NCI-H2227 treated with DMSO at 0.1 percent for 48 hours (cell line): ENCODE measurements around the gene C4orf36.
A peak's percentile ranks its signal among the peaks of the same experiment; 100 is the strongest.

Experiments
- DNase-seq: peaks from one replicate; lab custom pipeline; 2025; lab: John Stamatoyannopoulos, UW

The C4orf36 gene

DNA sequence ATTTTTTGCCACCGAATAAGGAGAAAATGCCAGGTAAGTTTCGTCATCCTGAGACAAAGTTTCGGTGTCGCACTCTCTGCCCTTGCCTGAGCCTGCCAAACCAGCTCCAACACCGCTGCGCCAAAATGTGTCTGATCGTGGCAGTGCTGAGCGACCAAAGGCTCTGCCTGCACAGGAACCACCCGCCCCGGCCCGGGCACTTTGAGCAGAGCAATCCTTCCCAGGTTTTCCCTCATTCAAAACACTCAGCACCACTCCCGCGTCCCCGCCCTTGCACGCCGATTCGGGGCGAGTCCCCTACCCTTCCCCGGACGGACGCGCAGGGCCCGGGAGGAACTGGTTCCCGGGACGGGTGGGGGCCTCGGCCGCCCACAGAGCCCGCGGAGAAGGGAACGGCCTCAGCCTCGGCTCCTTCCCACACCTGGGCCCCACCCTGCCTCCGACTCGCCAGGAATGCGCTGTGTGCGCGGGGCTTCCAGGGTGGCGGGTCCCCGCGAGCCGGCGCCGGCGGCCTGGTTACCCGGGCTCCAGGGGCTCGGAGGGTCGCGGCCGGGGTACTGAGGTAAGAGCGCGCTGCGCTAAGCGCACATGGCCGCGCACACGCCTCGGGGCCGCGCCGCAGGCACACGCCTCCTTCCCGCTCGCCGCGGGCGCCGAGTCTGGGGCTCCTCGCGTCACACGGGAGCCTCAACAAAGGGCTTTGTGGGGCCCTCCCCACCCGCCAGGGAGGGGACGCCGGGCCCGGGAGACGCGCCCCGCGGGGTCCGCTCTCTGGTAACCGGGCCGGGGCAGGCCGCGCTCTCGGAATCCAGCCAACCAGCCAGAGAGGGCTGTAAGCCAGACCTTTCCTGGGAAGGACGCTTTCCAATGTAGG, at the start of gene C4orf36:
TSS of gene C4orf36 (minus strand) at position 661 of the 874 bp plus-strand sequence. CDS start 902 bp downstream, outside the sequence.
- peak; percentile 46 for DNase-seq

DNA sequence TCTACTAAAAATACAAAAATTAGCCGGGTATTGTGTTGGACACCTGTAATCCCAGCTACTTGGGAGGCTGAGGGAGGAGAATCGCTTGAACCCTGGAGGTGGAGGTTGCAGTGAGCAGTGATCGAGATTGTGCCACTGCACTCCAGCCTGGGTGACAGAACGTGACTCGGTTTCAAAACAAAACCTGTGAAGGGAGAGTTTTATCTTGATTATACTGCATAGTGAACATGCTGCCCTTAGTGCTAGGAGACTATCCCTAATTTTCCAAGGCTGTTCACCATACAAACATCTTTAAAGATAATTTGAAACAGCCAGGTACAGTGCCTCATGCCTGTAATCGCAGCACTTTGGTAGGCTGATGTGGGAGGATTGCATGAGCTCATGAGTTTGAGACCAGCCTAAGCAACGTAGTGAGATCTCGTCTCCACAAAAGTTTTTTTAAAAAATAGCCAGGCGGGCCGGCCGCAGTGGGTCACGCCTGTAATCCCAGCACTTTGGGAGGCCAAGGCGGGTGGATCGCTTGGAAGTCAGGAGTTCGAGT, 48.8 kb upstream of the C4orf36 start:
- no peak for DNase-seq

DNA sequence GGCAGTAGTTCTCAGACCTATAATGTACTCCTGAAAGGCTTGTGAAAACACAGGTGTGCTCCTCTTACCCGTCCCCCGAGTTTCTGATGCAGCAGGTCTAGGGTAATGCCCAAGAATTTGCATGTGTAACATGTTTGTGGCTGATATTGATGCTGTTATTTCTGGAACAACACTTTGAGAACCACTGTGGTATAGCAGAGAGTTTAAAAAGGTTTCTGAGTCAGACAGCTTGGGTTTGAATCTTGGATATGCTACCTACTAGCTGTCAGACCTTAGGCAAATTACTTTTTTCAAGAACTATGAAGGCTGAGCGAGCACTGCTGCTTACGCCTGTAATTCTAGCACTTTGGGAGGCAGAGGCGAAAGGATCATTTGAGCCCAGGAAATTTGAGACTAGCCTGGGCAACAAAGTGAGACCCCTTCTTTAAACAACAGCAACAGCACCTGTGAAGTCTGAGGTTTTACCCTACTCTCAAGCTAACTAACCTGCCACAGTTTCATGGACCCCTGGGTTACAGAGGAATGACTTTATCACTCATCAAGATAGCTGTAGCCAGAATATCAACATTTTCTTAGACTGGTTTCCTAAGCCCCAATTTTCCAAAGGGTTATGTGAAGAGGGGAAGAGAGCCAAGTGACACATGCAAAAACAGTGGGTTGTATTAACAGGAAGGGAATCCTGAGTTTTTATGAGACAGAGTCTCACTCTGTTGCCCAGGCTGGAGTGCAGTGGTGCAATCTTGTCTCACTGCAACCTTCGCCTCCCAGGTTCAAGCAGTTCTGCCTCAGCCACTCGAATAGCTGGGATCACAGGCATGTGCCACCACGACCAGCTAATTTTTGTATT, 47.7 kb upstream of the C4orf36 start:
- no peak for DNase-seq

DNA sequence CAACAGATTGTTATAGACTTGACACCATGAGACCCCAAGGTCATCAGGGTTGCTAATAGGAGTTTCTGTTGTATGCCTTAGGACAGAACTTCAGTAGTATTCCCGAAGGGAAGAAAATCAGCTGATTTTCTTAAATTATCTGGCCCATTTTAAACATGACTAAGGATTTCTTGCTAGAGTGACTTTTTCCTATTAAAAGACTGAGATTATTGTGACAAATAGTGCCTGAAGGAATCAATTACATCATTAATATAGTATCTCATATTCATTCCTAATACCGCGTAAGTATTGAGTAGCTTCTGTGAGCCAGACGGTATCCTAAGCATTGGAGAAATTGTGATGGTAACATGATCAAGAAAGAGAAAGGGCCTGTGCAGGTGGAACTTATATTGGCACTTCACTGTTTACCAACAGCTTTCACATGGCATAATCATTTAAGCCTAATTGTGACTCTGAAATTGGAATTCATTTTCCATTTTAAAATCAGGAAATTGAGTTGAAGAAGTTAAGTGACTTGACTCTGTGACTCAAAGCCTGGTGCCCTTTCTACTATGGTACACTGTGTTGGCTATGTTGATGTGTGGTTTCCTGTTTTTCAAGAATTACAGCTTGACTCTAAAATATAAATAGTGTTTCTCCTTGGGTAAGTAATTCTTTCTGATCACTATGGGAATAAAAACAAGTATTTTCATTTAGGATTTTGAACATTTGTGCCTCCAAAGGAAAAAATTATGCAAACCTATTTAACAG, 46.7 kb upstream of the C4orf36 start:
- DNase-seq, result no peak

- peak; percentile 60 for DNase-seq
These were observed 43.9 kb upstream of the C4orf36 start for GRCh38 chr4:86935853-86936733.

DNA sequence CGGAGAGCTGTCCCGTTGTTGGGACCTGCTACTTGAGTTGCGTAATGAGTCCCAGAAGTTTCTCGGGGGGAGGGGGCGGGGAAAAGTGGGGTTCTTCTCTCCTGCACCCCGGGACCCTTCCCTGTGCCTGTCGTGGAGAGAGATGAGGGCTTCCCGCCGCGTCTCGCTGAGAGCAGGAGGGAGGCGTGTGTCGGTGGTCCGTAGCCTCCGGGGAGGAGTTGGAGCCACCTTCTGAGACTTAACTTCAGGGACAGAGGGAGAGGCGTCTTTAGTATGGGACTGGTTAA, 43.3 kb upstream of the C4orf36 start:
- no peak for DNase-seq

GRCh38 chr4:86934771-86935565, 42.7 kb upstream of the C4orf36 start, which contains the start of gene AFF1:
Gene AFF1 (plus strand): TSS chr4:86935011. CDS start chr4:86948534, 13,523 bp downstream.
- peak; percentile 68 for DNase-seq

GRCh38 chr4:86934147-86934770, 42.0 kb upstream of the C4orf36 start:
- DNase-seq, result peak; percentile 8

DNA sequence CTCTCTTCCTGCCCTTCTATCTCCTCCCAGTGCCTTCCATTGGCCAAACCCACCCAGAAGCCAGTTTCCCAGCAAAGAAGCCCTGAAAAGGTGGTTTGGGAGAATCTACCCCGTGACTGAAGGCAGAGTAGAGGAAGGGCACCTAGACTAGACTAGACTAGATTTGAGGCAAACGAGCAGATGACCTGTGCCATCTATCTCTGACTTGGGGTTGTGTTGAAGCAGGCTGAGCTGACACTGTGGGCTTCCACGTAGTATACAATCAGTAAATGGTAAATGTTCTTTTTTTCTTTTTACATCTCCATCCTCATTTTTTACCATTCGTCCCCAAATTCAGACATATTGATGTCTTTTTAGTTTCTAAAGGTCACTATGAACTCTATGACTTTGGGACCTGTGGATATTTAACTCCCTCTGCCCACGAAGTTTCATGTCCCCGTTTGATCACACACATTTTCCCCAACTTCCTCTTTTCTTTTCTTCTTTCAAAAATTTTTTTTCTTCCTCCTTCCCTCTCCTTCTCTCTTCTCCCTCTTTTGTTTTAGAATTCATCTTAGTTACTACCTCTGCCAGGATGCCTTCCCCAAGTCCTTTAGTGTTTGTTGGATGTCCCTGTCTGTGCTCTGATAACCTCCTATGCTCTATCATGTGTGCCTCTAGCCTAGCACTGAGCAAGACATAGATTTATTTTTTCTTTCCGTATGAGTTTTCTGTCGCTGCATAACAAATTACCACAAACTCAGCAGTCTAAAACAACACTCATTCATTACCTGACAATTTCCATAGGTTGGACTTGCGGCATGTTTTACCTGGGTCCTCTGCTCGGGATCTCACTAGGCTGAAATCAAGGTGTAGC, 36.4 kb upstream of the C4orf36 start:
- DNase-seq, result no peak

DNA sequence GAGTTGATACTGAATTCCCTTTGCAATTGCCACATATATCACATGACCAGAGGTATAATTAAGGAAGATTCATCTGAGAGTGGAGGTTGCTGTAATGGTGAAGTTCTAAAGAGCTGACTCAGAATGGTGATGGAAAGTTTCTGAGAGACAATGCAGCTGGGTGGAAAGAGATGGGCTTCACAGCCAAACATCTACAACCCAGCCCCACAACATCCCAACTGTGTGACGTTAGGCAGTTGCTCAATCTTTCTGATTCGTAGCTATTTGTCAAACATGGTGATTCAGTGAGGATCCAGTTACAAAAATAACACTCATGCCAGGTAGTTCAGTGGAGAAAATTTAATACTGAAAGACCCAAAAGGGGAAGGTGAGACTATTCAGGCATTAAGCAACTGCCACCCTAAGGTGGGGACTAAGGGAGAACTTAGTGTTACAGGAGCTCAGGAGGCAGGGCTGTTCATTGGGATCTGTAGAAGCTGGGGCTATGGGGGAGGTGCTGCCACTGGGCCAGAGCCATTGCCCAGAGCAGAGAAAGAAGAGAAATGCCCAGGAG, 35.7 kb upstream of the C4orf36 start:
- DNase-seq, result no peak

DNA sequence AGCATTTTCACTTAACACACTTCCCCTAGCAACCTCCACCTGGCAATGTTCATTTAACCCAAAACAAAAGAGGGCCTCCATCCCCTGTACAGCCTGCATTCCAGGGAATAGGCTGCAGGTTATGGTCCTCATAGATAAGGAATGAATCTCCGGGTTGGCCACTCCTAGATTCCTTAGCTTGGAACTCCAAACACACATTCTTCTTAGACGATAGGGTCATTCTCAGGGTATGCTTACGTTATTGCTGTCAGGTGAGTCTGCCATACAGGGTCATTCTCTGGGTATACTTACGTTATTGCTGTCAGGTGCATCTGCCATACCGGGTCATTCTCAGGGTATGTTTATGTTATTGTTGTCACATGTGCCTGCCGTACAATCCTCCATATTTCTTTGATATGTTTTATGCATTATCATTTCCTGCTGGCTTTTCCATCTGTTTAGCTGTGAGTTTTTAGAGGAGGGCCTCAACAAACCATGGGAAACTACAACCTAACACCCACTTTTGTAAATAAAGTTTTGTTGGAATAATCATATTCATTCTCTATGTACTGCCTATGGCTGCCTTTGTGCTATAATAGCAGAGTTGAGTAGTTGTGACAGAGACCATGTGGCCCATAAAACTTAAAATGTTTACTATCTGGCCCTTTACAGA, 34.3 kb upstream of the C4orf36 start:
- no peak for DNase-seq

GRCh38 chr4:86924811-86925210, 32.6 kb upstream of the C4orf36 start:
- DNase-seq, result no peak

DNA sequence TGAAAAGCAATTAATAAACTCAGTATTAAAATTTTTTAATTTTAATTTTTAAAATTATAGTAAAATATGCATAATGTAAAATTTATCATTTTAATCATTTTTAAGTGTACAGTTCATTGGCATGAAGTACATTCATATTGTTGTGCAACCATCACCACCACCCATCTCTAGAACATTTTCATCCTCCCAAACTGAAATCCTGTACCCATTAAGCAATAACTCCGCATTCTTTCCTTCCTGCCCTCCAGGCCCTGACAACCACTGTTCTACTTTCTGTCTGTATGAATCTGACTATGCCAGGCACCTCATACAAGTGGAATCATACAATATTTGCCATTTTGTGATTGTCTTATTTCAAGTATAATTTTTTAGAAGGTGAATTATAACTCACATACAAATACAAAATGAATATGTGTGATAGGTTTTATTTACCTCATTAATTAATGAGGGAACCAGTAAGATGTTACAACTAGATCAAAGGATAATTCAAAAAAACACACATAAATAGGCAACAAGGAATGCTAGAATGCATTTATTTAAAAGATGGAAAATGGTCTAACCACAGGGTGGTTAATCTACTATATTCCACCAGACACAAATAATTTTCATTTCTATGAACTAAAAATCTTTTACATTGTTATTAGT, 29.5 kb upstream of the C4orf36 start:
- no peak for DNase-seq

DNA sequence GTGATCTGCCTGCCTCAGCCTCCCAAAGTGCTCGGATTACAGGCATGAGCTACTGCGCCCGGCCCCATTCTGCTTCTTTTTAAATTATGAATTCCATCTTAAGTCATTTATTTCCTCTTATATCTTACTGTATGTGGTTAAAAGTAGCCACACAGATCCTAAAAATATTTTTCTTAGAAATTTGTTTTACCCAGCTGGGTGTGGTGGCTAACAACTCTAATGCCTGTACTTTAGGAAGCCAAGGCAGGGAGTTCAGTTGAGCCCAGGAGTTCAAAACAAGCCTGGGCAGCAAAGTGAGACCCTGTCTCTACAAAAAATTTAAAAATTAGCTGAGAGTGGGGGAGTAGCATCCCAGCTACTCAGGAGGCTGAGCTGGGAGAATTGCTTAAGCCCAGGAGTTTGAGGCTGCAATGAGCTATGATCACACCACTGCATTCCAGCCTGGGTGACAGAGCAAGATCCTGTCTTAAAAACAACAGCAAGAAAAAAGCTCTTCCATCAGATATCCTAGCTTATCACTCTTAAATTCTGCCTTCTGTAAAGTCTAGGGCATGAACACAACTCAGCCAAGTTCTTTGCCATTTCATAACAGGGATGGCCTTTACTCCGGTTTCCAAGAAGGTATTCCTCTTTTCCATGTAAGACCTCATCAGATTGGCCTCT, 27.5 kb upstream of the C4orf36 start:
- no peak for DNase-seq

- no peak for DNase-seq
These were observed 26.4 kb upstream of the C4orf36 start for GRCh38 chr4:86918539-86919072.

- DNase-seq, result no peak
These were observed 25.2 kb upstream of the C4orf36 start for GRCh38 chr4:86917212-86918039.
